CD4-positive, CD25-positive, alpha-beta regulatory T cell (primary cell): ENCODE results near the gene ZNF394. TPM values are rescaled to one million over a fixed set of nuclear protein-coding genes. Genes with fewer than 3 reads are reported as not detected.

ENCODE experiments used
- ATAC-seq, 2 donors: fragments of 150-1000 bp; cut with Tn5 transposase; one replicate each; pipeline ENCODE4 v1.10.0; 2021; ENCODE audit warnings: low read depth in 2 of 2, moderate number of reproducible peaks in 2 of 2, moderate library complexity in 1 of 2
- DNase-seq, 3 donors: peaks; one replicate each; pipeline versions ENCODE4 v3.0.0 to v3.0.0-alpha.2; 2012 to 2022; ENCODE audit warnings: mixed read lengths in 1 of 3
- H3K27ac ChIP-seq: one replicate; pipeline ENCODE4 v1.7.0; 2013; ENCODE audit warnings: mild to moderate bottlenecking, low read length; ENCODE audit not compliant: insufficient read depth, poor library complexity, severe bottlenecking
- H3K27me3 ChIP-seq: one replicate; pipeline ENCODE4 v1.7.0; 2013; ENCODE audit warnings: low read length; ENCODE audit not compliant: control insufficient read depth, insufficient read depth
- H3K36me3 ChIP-seq: one replicate; pipeline ENCODE4 v1.7.0; 2013; ENCODE audit warnings: mild to moderate bottlenecking, low read length, moderate library complexity; ENCODE audit not compliant: control insufficient read depth, insufficient read depth
- H3K4me1 ChIP-seq: 2 replicates; pipeline ENCODE4 v1.7.0; 2013; ENCODE audit warnings: mild to moderate bottlenecking, low read length; ENCODE audit not compliant: insufficient read depth, control insufficient read depth, poor library complexity, severe bottlenecking
- H3K4me3 ChIP-seq: one replicate; pipeline ENCODE4 v1.7.0; 2013; ENCODE audit warnings: low read depth, mild to moderate bottlenecking, low read length, moderate library complexity
- H3K9me3 ChIP-seq, 2 experiments: 1 replicate in 1 of 2; 2 replicates in 1 of 2; pipeline ENCODE4 v1.7.0; 2013; ENCODE audit warnings: low read length in 2 of 2, mild to moderate bottlenecking in 1 of 2, moderate library complexity in 1 of 2; ENCODE audit not compliant: control insufficient read depth in 2 of 2
- H3K27ac Mint-ChIP-seq, 3 donors: one replicate each; pipeline ENCODE4 v1.8.0; 2020 to 2022; ENCODE audit warnings: mild to moderate bottlenecking in 3 of 3, mixed read lengths in 3 of 3, moderate library complexity in 2 of 3
- H3K27me3 Mint-ChIP-seq: one replicate; pipeline ENCODE4 v1.8.0; 2022; ENCODE audit warnings: mild to moderate bottlenecking, mixed read lengths
- H3K36me3 Mint-ChIP-seq: one replicate; pipeline ENCODE4 v1.8.0; 2020; ENCODE audit warnings: mixed read lengths
- H3K4me1 Mint-ChIP-seq, 4 donors: one replicate each; pipeline ENCODE4 v1.8.0; 2020 to 2022; ENCODE audit warnings: mixed read lengths in 4 of 4, mild to moderate bottlenecking in 1 of 4
- H3K4me3 Mint-ChIP-seq, 4 donors: one replicate each; pipeline ENCODE4 v1.8.0; 2020 to 2022; ENCODE audit warnings: mild to moderate bottlenecking in 4 of 4, mixed read lengths in 4 of 4, moderate library complexity in 3 of 4
- H3K9me3 Mint-ChIP-seq, 7 donors: one replicate each; pipeline ENCODE4 v1.8.0; 2020 to 2022; ENCODE audit warnings: mixed read lengths in 7 of 7, mild to moderate bottlenecking in 3 of 7, moderate library complexity in 2 of 7
- polyA plus RNA-seq, 4 donors: library from polyadenylated mRNA; unstranded; fragments of 300-500 nt; fragmentation: Illumina TruSeq; gene quantifications; one replicate each; pipeline ENCODE4 v1.2.3, GENCODE V29; 2021
- total RNA-seq: library from RNA; stranded (reverse); gene quantifications from one replicate; pipeline ENCODE4 v1.2.3, GENCODE V29; 2022

Gene ZNF394
- total and polyA plus RNA-seq, 5 donors from 2014 or later: 53.9 to 224 (median 70.7) TPM

- Mint-ChIP-seq H3K4me1 (peaks cover 8 to 47% (median 31%) of the 10 kb centered on the region in 4 donors), H3K36me3 (peaks cover 10% of the 10 kb centered on the region), H3K27me3 (peaks cover 24% of the 10 kb centered on the region), H3K27ac (peak within 1 kb of the TSS; percentile 92 to 99 (median 97)), H3K9me3 (peaks cover 0 to 2% (median 0%) of the 10 kb centered on the region in 7 donors), H3K4me3 (peak within 1 kb of the TSS; percentile 95 to 100 (median 97))
- no peaks in the 10 kb centered on the region for H3K36me3 ChIP-seq
- H3K9me3 ChIP-seq: no peaks in the 10 kb centered on the region
- ATAC-seq (peak; percentile 99), DNase-seq (peak; percentile 96 to 98 (median 97))
- peak within 1 kb of the TSS; percentile 89 for H3K4me3 ChIP-seq
- H3K4me1 ChIP-seq: peaks cover 19% of the 10 kb centered on the region
- peak within 1 kb of the TSS; percentile 81 for H3K27ac ChIP-seq
- H3K27me3 ChIP-seq: no peaks in the 10 kb centered on the region
Observed at GRCh38 chr7:99472561-99473314, 27.3 kb downstream of the ZNF394 start, which contains the start of gene ZNF789. TSS of gene ZNF789 (plus strand) at chr7:99472890. CDS start at chr7:99476457, 3,567 bp downstream.

DNA sequence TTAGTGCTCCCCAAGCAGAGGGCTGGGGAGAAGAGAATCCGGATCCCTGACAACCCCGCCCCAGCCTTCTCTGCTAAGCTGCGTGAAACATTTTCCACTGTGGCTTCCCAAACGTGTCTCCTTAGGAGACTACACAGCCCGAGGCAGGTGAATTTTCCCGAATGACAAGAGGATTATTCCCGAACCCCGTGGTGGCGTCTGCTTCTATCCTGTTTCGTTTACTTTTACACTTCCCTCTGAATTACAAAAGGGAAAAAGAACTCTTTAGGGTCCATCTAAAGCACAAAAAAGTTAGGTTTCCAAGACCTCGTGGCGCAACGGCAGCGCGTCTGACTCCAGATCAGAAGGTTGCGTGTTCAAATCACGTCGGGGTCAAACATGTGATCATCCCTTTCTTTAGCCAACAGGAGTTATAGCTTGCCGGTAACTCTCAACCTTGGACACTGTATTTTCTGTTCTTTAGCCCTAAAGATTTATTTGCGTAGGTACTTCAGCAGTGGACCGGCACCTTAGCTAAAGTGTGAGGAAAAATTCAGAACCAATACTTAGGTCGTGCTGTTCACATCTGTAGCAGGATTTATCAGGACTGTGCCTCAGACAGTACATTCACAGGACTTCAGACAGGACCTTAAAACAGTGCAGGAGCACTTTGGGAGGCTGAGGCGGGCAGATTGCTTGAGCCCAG is 30.6 kb downstream of the ZNF394 start:
- Mint-ChIP-seq H3K4me3 (peak overlapping the region in 3 of 4 donors; percentile 44 to 96 (median 80)), H3K36me3 (peaks cover 5% of the 10 kb centered on the region), H3K9me3 (peaks cover 0 to 2% (median 0%) of the 10 kb centered on the region in 7 donors), H3K27ac (no peak overlapping the region), H3K27me3 (peaks cover 29% of the 10 kb centered on the region), H3K4me1 (peaks cover 9 to 49% (median 30%) of the 10 kb centered on the region in 4 donors)
- Histone ChIP-seq H3K36me3 (no peaks in the 10 kb centered on the region), H3K4me1 (peaks cover 36% of the 10 kb centered on the region), H3K27ac (no peak overlapping the region), H3K27me3 (no peaks in the 10 kb centered on the region), H3K9me3 (no peaks in the 10 kb centered on the region), H3K4me3 (no peak overlapping the region)
- DNase-seq: no peak
- ATAC-seq: no peak

- Histone ChIP-seq H3K9me3 (no peaks in the 10 kb centered on the region), H3K27me3 (no peaks in the 10 kb centered on the region), H3K4me3 (no peak overlapping the region), H3K36me3 (no peaks in the 10 kb centered on the region), H3K4me1 (peaks cover 40% of the 10 kb centered on the region), H3K27ac (no peak overlapping the region)
- peaks cover 10% of the 10 kb centered on the region for H3K36me3 Mint-ChIP-seq
- DNase-seq: no peak
- no peak for ATAC-seq
- H3K27ac Mint-ChIP-seq: no peak overlapping the region
- H3K4me1 Mint-ChIP-seq: peaks cover 9 to 49% (median 33%) of the 10 kb centered on the region in 4 donors
- peaks cover 0 to 2% (median 0%) of the 10 kb centered on the region in 7 donors for H3K9me3 Mint-ChIP-seq
- peaks cover 29% of the 10 kb centered on the region for H3K27me3 Mint-ChIP-seq
- H3K4me3 Mint-ChIP-seq: peak overlapping the region in 1 of 4 donors; percentile 74
Observed at GRCh38 chr7:99468336-99468918, 31.7 kb downstream of the ZNF394 start.

- no peaks in the 10 kb centered on the region for H3K27me3 ChIP-seq
- H3K27ac ChIP-seq: peak overlapping the region; percentile 77
- H3K4me1 ChIP-seq: peaks cover 34% of the 10 kb centered on the region
- peaks cover 0 to 1% (median 0%) of the 10 kb centered on the region in 7 donors for H3K9me3 Mint-ChIP-seq
- peak overlapping the region; percentile 85 for H3K4me3 ChIP-seq
- peaks cover 6 to 50% (median 26%) of the 10 kb centered on the region in 4 donors for H3K4me1 Mint-ChIP-seq
- peaks cover 14% of the 10 kb centered on the region for H3K36me3 Mint-ChIP-seq
- peaks cover 15% of the 10 kb centered on the region for H3K27me3 Mint-ChIP-seq
- DNase-seq (no peak), ATAC-seq (no peak)
- no peaks in the 10 kb centered on the region for H3K9me3 ChIP-seq
- H3K4me3 Mint-ChIP-seq: peak overlapping the region; percentile 83 to 98 (median 95)
- H3K27ac Mint-ChIP-seq: peak overlapping the region; percentile 91 to 97 (median 93)
- peaks cover 10% of the 10 kb centered on the region for H3K36me3 ChIP-seq
Observed at GRCh38 chr7:99465421-99465768, 34.7 kb downstream of the ZNF394 start.

DNA sequence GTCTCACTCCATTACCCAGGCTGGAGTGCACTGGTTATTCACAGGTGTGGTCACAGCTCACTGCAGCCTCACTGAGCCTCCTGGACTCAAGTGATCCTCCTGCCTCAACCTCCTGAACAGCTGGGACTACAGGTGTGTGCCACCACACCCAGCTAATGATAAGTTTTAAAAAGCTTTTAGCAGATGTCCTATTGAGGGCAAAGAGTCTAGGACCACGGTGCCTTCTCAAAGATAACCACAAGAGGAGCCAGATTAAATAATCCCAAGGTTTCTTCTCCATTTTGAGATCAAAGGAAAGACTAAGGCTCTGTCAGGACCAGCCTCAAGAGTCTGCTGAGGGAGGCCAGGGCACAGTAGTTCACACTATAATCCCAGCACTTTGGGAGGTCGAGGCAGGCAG is 38.9 kb downstream of the ZNF394 start:
- Histone ChIP-seq H3K9me3 (no peaks in the 10 kb centered on the region), H3K27me3 (no peaks in the 10 kb centered on the region), H3K4me3 (no peak overlapping the region), H3K27ac (no peak overlapping the region), H3K4me1 (peaks cover 31% of the 10 kb centered on the region), H3K36me3 (peaks cover 51% of the 10 kb centered on the region)
- H3K36me3 Mint-ChIP-seq: peaks cover 31% of the 10 kb centered on the region
- DNase-seq: no peak
- peak overlapping the region in 1 of 3 donors; percentile 26 for H3K27ac Mint-ChIP-seq
- peaks cover 6 to 59% (median 32%) of the 10 kb centered on the region in 4 donors for H3K4me1 Mint-ChIP-seq
- H3K4me3 Mint-ChIP-seq: peak overlapping the region in 1 of 4 donors; percentile 50
- peaks cover 4% of the 10 kb centered on the region for H3K27me3 Mint-ChIP-seq
- H3K9me3 Mint-ChIP-seq: no peaks in the 10 kb centered on the region
- ATAC-seq: no peak

DNA sequence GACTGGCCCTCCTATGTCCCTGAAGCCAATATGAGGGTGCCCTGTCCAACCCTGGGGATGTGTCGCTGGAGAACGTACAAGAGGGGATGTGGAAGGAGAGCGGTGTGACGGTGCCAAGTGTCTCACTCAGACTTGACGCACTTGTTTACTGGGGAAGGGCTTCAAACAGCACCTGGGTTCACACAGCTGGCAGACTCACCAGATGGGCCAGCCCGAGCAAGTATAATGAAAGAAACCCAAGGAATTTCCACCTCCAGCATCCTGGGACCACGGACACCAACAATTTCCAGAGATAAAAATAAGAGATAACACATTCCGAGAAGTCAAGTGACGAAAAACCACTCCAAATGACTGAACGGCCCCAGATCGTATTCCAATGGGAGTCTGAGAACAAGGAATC is 39.4 kb downstream of the ZNF394 start:
- Histone ChIP-seq H3K36me3 (peaks cover 56% of the 10 kb centered on the region), H3K27me3 (no peaks in the 10 kb centered on the region), H3K9me3 (no peaks in the 10 kb centered on the region), H3K4me3 (no peak overlapping the region), H3K27ac (no peak overlapping the region), H3K4me1 (peaks cover 27% of the 10 kb centered on the region)
- peaks cover 6 to 54% (median 29%) of the 10 kb centered on the region in 4 donors for H3K4me1 Mint-ChIP-seq
- H3K36me3 Mint-ChIP-seq: peaks cover 31% of the 10 kb centered on the region
- ATAC-seq (no peak), DNase-seq (no peak)
- H3K27me3 Mint-ChIP-seq: no peaks in the 10 kb centered on the region
- peak overlapping the region in 2 of 3 donors; percentile 40 to 67 for H3K27ac Mint-ChIP-seq
- H3K4me3 Mint-ChIP-seq: peak overlapping the region in 1 of 4 donors; percentile 50
- no peaks in the 10 kb centered on the region for H3K9me3 Mint-ChIP-seq

DNA sequence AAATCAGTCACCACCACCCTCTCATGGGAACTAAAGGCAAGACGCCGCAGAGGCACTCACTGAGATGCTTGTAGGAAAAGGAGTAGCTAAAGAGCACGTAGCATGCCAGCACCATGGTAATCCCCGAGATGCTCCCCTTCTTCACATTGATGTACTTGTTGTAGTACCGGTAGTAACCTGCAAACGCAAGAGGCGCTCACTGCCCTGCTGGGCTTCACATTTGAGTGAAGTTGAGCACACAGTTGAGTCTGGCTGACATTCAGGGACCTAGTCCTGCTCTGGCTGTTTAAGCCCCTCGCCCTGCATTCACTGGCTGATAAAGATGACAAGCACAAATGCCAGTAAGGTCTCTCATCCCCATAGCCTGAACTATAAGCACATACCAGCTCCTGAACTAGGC is 41.0 kb downstream of the ZNF394 start:
- no peak overlapping the region for H3K4me3 Mint-ChIP-seq
- H3K4me1 Mint-ChIP-seq: peaks cover 0 to 38% (median 21%) of the 10 kb centered on the region in 4 donors
- DNase-seq (peak in 2 of 3 donors; percentile 11 to 51), ATAC-seq (peak in 1 of 2 donors; percentile 45)
- Histone ChIP-seq H3K27me3 (no peaks in the 10 kb centered on the region), H3K36me3 (peaks cover 67% of the 10 kb centered on the region), H3K4me1 (peaks cover 13% of the 10 kb centered on the region), H3K4me3 (no peak overlapping the region), H3K27ac (no peak overlapping the region), H3K9me3 (no peaks in the 10 kb centered on the region)
- H3K27me3 Mint-ChIP-seq: no peaks in the 10 kb centered on the region
- H3K36me3 Mint-ChIP-seq: peaks cover 31% of the 10 kb centered on the region
- H3K27ac Mint-ChIP-seq: peak overlapping the region in 2 of 3 donors; percentile 63 to 77
- no peaks in the 10 kb centered on the region for H3K9me3 Mint-ChIP-seq
